BLaER1 treated with 17β-estradiol and CSF1 and Interleukin-3, amounts not matched to agents 10 nM and 100 nM (cell line): Measurements from ENCODE around the gene DNAJB11.
A peak's percentile ranks its signal among the peaks of the same experiment; 100 is the strongest.

Source experiments
- H3K27ac ChIP-seq, 11 experiments: shearing (Covaris generic); formaldehyde crosslinking; 2 replicates each; pipeline ENCODE4 v1.8.1; 2022
- H3K27me3 ChIP-seq, 11 experiments: shearing (Covaris generic); formaldehyde crosslinking; 2 replicates each; pipeline ENCODE4 v1.8.1; 2022
- H3K36me3 ChIP-seq, 11 experiments: shearing (Covaris generic); formaldehyde crosslinking; 2 replicates each; pipeline ENCODE4 v1.8.1; 2022
- H3K4me1 ChIP-seq, 10 experiments: shearing (Covaris generic); formaldehyde crosslinking; 2 replicates each; pipeline ENCODE4 v1.8.1; 2022
- H3K4me2 ChIP-seq, 11 experiments: shearing (Covaris generic); formaldehyde crosslinking; 2 replicates each; pipeline ENCODE4 v1.8.1; 2022
- H3K4me3 ChIP-seq, 10 experiments: shearing (Covaris generic); formaldehyde crosslinking; 2 replicates each; pipeline ENCODE4 v1.8.1; 2022
- H3K9ac ChIP-seq, 11 experiments: shearing (Covaris generic); formaldehyde crosslinking; 2 replicates each; pipeline ENCODE4 v1.8.1; 2022
- H3K9me3 ChIP-seq, 11 experiments: shearing (Covaris generic); formaldehyde crosslinking; replicated peaks in 1 of 11; 2 replicates each; pipeline ENCODE4 v1.8.1; 2022
- H4K20me1 ChIP-seq, 11 experiments: shearing (Covaris generic); formaldehyde crosslinking; 2 replicates each; pipeline ENCODE4 v1.8.1; 2022
- Cebpa-rat ChIP-seq, 11 experiments: shearing (Covaris generic); IDR thresholded peaks; 2 replicates each; pipeline ENCODE4 v1.8.1; 2022

DNAJB11 gene

GRCh38 chr3:186618318-186618938, 47.9 kb downstream of the DNAJB11 start:
- Histone ChIP-seq H3K27me3 (peaks cover 0 to 7% (median 0%) of the 10 kb centered on the region in 11 experiments; a peak in 3 of 22 replicates), H4K20me1 (no peaks in the 10 kb centered on the region), H3K36me3 (no peaks in the 10 kb centered on the region), H3K9ac (no peak overlapping the region), H3K4me2 (no peak overlapping the region), H3K27ac (no peak overlapping the region), H3K4me1 (peaks cover 5 to 19% (median 13%) of the 10 kb centered on the region in 10 experiments; a peak in 18 of 20 replicates), H3K9me3 (no peaks in the 10 kb centered on the region), H3K4me3 (no peak overlapping the region)
- TF ChIP-seq Cebpa-rat (IDR thresholded peaks at IDR 0.05): no peak

GRCh38 chr3:186619787-186620212, 49.3 kb downstream of the DNAJB11 start:
- Histone ChIP-seq H3K27me3 (no peaks in the 10 kb centered on the region), H3K27ac (no peak overlapping the region), H3K4me3 (no peak overlapping the region), H3K4me1 (peaks cover 0 to 9% (median 5%) of the 10 kb centered on the region in 10 experiments; a peak in 11 of 20 replicates), H4K20me1 (no peaks in the 10 kb centered on the region), H3K9ac (no peak overlapping the region), H3K4me2 (no peak overlapping the region), H3K9me3 (no peaks in the 10 kb centered on the region), H3K36me3 (no peaks in the 10 kb centered on the region)
- no peak for TF ChIP-seq Cebpa-rat (IDR thresholded peaks at IDR 0.05)

GRCh38 chr3:186620213-186621092, 49.9 kb downstream of the DNAJB11 start:
- Histone ChIP-seq H4K20me1 (no peaks in the 10 kb centered on the region), H3K27me3 (no peaks in the 10 kb centered on the region), H3K36me3 (no peaks in the 10 kb centered on the region), H3K9me3 (no peaks in the 10 kb centered on the region), H3K4me1 (peaks cover 0 to 9% (median 5%) of the 10 kb centered on the region in 10 experiments; a peak in 9 of 20 replicates), H3K4me2 (no peak overlapping the region), H3K4me3 (no peak overlapping the region), H3K27ac (no peak overlapping the region), H3K9ac (no peak overlapping the region)
- TF ChIP-seq Cebpa-rat (IDR thresholded peaks at IDR 0.05): no peak

- no peak overlapping the region for H3K4me2 ChIP-seq
- no peak overlapping the region for H3K27ac ChIP-seq
- peaks cover 0 to 3% (median 0%) of the 10 kb centered on the region in 10 experiments; a peak in 4 of 20 replicates for H3K4me1 ChIP-seq
- no peaks in the 10 kb centered on the region for H3K9me3 ChIP-seq
- H3K9ac ChIP-seq: no peak overlapping the region
- no peak for TF ChIP-seq Cebpa-rat (IDR thresholded peaks at IDR 0.05)
- H3K4me3 ChIP-seq: no peak overlapping the region
- no peaks in the 10 kb centered on the region for H3K27me3 ChIP-seq
- H3K36me3 ChIP-seq: no peaks in the 10 kb centered on the region
- H4K20me1 ChIP-seq: no peaks in the 10 kb centered on the region
Measured at GRCh38 chr3:186621894-186622650, 51.6 kb downstream of the DNAJB11 start.

GRCh38 chr3:186622651-186623310, 52.3 kb downstream of the DNAJB11 start:
- Histone ChIP-seq H3K4me2 (no peak overlapping the region), H3K9me3 (no peaks in the 10 kb centered on the region), H3K4me3 (no peak overlapping the region), H3K27ac (no peak overlapping the region), H3K4me1 (no peaks in the 10 kb centered on the region), H4K20me1 (no peaks in the 10 kb centered on the region), H3K36me3 (no peaks in the 10 kb centered on the region), H3K9ac (no peak overlapping the region), H3K27me3 (no peaks in the 10 kb centered on the region)
- no peak for TF ChIP-seq Cebpa-rat (IDR thresholded peaks at IDR 0.05)

- no peak for TF ChIP-seq Cebpa-rat (IDR thresholded peaks at IDR 0.05)
- no peaks in the 10 kb centered on the region for H3K4me1 ChIP-seq
- H3K27ac ChIP-seq: no peak overlapping the region
- H3K27me3 ChIP-seq: no peaks in the 10 kb centered on the region
- H3K9me3 ChIP-seq: no peaks in the 10 kb centered on the region
- H3K4me2 ChIP-seq: no peak overlapping the region
- no peaks in the 10 kb centered on the region for H4K20me1 ChIP-seq
- H3K9ac ChIP-seq: no peak overlapping the region
- no peak overlapping the region for H3K4me3 ChIP-seq
- H3K36me3 ChIP-seq: no peaks in the 10 kb centered on the region
Measured at GRCh38 chr3:186624598-186624997, 54.1 kb downstream of the DNAJB11 start.

- Histone ChIP-seq H3K27me3 (no peaks in the 10 kb centered on the region), H3K36me3 (no peaks in the 10 kb centered on the region), H3K9ac (no peak overlapping the region), H3K9me3 (no peaks in the 10 kb centered on the region), H4K20me1 (no peaks in the 10 kb centered on the region), H3K4me1 (no peaks in the 10 kb centered on the region), H3K4me2 (no peak overlapping the region), H3K4me3 (no peak overlapping the region), H3K27ac (no peak overlapping the region)
- 0 out of 22 replicates have a peak, but pooled peaks of 1 of the 11 experiments have one; percentile 16 for TF ChIP-seq Cebpa-rat (IDR thresholded peaks at IDR 0.05)
Measured at GRCh38 chr3:186625600-186626042, 55.1 kb downstream of the DNAJB11 start.

GRCh38 chr3:186626254-186626847, 55.8 kb downstream of the DNAJB11 start:
- TF ChIP-seq Cebpa-rat (IDR thresholded peaks at IDR 0.05): no peak
- no peak overlapping the region for H3K9ac ChIP-seq
- H3K27ac ChIP-seq: no peak overlapping the region
- no peaks in the 10 kb centered on the region for H3K4me1 ChIP-seq
- no peaks in the 10 kb centered on the region for H3K9me3 ChIP-seq
- no peaks in the 10 kb centered on the region for H3K36me3 ChIP-seq
- no peak overlapping the region for H3K4me2 ChIP-seq
- no peak overlapping the region for H3K4me3 ChIP-seq
- no peaks in the 10 kb centered on the region for H3K27me3 ChIP-seq
- H4K20me1 ChIP-seq: no peaks in the 10 kb centered on the region
